ENCODE measurements around the gene RASSF3.

Gene RASSF3

GRCh38 chr12:64736771-64737170, 126.5 kb downstream of the RASSF3 start:
- no peak for DNase-seq

GRCh38 chr12:64737539-64737938, 127.2 kb downstream of the RASSF3 start:
- peak; percentile 50 for DNase-seq

DNA sequence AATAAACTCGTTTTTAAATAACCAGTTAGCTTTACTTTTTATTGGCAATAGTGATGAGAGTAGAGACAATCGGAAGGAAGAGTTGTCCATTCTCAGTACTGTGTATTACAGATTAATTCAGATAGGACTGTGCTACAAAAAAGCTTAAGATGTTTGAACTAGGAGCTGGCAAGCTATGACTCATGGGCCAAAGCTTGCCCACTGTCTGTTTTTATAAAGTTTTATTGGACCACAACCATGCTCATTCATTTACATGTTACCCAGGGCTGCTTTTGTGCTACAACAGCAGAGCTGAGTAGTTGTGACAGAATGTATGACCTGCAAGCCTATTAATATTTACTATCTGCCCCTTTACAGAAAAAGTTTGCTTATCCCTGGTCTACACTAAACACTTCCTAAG, 129.5 kb downstream of the RASSF3 start:
- no peak for DNase-seq

- DNase-seq: no peak
Observed at GRCh38 chr12:64740646-64741045, 130.4 kb downstream of the RASSF3 start.

DNA sequence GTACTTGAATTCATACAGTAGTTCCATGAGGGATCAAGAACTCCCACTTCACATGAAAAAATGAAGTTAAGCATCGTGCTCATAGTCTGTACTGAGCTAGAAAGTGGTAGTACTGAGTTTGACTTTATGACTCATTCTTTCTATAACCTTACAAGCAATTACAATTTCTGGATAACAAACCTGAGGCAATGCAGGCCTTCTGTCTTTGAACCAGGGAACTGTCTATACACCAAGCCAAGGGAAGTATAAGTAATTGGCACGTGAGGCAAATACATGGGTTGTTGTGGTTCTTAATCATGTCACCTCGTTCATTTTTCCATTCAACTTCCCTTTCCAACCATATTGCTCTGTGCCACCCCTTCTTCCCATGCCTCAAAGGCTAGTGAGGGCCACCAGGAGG, 132.1 kb downstream of the RASSF3 start:
- no peak for DNase-seq

DNA sequence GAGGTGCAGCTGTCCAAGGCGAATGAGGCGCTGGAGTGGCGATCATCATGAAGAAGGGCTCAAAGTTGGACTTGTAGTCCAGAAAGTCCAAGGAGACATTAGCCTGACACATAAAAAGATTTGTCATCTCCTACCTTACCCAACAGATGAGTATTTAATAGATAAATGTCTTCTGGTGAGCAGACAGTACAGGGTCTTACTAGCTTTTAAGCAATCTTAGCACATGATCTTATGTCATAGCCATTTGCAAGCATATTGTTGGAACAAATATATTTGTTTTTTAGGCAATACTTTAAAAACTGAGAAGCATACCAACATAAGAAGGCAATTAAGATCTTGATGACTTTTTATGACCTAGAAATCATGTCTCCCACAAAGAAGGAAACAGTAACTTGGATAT, 132.9 kb downstream of the RASSF3 start:
- DNase-seq: no peak

DNA sequence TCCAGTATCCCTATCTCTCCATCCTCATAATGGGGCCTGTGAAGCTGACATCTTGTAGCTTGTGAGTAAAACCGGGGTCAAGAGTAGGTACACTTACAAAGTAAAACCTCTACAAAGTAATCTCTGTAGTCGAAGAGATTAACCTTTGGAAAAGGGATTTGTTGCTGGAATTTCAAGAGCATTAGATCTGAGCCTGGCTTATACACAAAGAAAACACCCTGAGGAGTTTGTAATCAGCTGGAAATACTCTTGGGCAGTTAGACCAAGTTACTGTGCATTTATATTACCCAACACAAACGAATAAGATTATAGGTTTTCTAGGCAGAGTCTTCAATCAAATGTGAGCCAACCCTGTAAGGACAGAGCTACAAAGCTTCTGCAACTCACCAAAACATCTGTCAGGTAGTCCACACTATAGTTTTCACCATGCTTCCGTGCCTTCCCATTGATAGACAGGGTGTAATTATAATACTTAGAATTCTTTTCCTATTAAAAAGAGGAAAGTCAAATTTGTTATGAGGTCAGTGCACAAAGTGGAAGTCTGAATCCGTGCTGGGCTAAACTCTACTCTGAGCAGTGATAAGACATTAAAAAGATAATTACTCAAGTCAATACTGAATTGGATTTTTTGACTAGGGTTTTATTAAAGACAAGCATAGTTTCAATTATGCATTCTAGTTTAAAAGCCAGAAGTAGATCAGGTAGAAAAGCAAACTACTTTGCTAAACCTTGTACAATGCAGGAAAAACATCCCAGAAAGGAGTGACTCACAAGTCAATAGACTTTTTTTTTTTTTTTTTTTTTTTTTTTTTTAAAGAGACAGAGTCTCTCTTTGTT, 134.3 kb downstream of the RASSF3 start:
- DNase-seq: no peak

GRCh38 chr12:64745259-64745807, 135.0 kb downstream of the RASSF3 start:
- no peak for DNase-seq

GRCh38 chr12:64745980-64746379, 135.7 kb downstream of the RASSF3 start:
- no peak for DNase-seq

- no peak for DNase-seq
Observed at GRCh38 chr12:64746663-64747062, 136.4 kb downstream of the RASSF3 start.

All from activated CD4-positive, alpha-beta T cell treated with anti-CD3 and anti-CD28 coated beads, Interleukin-2, amount 50 U/mL, for 16 hours (primary cell).